ENCODE results near the gene ANKRD12. TPM values are rescaled to one million over a fixed set of nuclear protein-coding genes. Genes with fewer than 3 reads are reported as not detected.
"Not testable (repeated sequence)": the region's sequence is repeated elsewhere in the genome, so short reads cannot be mapped to it uniquely, and the experiment has no call there.

The ANKRD12 gene
- polyA plus RNA-seq, 1 experiment: 10.4 TPM

DNA sequence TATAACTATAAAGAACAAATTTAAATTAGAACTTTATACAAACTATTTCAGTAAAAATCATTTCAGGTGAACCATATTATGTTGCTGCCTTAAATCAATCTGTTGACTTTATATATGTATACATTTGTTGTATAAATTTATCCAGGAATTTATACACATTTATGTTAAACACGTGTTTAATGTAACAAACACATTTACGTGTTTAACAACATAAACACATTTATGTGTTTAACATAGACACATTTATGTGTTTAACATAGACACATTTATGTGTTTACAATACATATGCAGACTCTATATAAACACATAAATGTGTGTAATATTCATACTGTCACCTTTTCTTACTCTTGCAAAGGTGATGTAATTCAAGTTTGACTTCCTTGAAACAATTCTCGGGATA, 122.6 kb downstream of the ANKRD12 start:
- Histone ChIP-seq H3K27me3 (ENCODE audit: control insufficient read depth, insufficient read depth, low read length) (no peaks in the 10 kb centered on the region), H3K4me3 (ENCODE audit: low read depth, low read length) (no peak overlapping the region), H3K27ac (ENCODE audit: low read depth, low read length) (no peak overlapping the region), H3K9me3 (ENCODE audit: control insufficient read depth, insufficient read depth, low read length) (no peaks in the 10 kb centered on the region)
- ChIA-PET POLR2A (no interaction called here), CTCF (no interaction called here)
- DNase-seq (ENCODE audit: low read depth, low spot score): no peak
- TF ChIP-seq, protein P1, sequence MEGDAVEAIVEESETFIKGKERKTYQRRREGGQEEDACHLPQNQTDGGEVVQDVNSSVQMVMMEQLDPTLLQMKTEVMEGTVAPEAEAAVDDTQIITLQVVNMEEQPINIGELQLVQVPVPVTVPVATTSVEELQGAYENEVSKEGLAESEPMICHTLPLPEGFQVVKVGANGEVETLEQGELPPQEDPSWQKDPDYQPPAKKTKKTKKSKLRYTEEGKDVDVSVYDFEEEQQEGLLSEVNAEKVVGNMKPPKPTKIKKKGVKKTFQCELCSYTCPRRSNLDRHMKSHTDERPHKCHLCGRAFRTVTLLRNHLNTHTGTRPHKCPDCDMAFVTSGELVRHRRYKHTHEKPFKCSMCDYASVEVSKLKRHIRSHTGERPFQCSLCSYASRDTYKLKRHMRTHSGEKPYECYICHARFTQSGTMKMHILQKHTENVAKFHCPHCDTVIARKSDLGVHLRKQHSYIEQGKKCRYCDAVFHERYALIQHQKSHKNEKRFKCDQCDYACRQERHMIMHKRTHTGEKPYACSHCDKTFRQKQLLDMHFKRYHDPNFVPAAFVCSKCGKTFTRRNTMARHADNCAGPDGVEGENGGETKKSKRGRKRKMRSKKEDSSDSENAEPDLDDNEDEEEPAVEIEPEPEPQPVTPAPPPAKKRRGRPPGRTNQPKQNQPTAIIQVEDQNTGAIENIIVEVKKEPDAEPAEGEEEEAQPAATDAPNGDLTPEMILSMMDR (IDR thresholded peaks at IDR 0.05; ENCODE audit: low read depth, low read length): no peak

DNA sequence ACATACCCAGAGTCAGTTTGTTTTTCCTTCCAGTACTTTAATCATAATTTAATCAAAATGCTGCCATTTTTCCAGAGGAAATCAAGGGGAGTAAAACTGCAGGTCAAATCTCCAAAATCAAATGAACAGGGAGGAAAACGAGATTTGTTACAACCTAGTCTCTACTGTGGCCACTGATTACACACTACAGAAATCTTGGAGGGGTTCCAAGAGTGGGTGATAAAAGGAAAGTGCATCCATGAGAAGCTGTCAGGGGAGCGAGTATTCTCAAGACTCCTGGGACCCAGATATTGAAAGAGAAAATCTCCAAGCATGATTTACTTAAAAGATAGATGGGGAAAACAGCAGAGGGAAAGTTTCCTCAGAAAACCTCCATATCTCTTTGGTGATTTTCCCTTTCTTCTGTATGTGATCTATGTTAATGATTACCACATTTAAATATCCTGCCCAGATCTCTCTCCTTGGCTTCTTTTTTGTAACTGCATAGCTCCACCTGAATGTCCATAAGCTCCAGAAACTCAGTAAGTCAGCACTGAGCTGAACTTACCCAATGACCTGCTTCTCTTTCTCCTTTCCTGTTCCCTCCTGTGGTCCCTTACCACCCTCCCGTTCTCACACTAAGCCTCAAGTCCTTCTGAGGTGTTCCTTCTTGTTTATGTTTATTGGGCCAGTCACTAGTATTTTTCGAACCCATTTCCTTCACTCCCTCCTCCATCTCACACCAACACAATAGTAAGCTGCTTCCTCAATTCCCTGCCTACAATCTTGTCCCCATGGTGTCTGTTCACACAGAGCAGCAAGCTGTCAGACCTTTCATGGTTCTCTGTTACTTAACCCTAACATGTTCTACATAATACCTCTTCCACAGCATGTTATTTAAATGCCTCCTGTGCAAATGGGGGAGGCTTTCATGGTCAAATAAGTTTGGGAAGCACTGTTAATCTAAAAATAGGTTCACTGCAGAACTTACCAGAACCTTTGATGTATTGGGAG, 124.1 kb downstream of the ANKRD12 start:
- H3K4me3 ChIP-seq (ENCODE audit: low read depth, low read length): no peak overlapping the region
- H3K9me3 ChIP-seq (ENCODE audit: control insufficient read depth, insufficient read depth, low read length): peaks cover 5% of the 10 kb centered on the region; the same call in 1 of the 2 replicates
- no peak overlapping the region for H3K27ac ChIP-seq (ENCODE audit: low read depth, low read length)
- no peak for DNase-seq (ENCODE audit: low read depth, low spot score)
- ChIA-PET CTCF (no interaction called here), POLR2A (no interaction called here)
- H3K27me3 ChIP-seq (ENCODE audit: control insufficient read depth, insufficient read depth, low read length): no peaks in the 10 kb centered on the region
- TF ChIP-seq, protein P1 (IDR thresholded peaks at IDR 0.05; ENCODE audit: low read depth, low read length): no peak

DNA sequence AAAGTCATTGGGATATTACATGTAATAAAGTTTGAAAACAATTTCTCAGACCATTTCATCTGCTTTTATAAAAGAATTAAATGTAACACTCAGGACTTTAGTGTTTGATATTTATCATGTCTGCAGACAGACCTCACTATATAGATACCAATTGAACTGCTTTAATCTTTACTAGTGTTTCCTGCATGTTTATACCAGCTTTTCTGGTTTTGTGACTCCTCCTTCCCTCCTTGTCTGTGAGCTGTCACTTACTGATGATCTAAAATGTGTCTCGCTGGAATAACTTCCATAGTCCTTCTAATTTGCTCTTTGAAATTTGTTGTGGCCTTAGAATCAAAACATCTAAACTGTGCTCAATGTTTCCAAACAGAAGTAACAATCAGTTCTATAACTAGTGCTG, 126.7 kb downstream of the ANKRD12 start:
- DNase-seq (ENCODE audit: low read depth, low spot score): no peak
- Histone ChIP-seq H3K4me3 (ENCODE audit: low read depth, low read length) (no peak overlapping the region), H3K27me3 (ENCODE audit: control insufficient read depth, insufficient read depth, low read length) (no peaks in the 10 kb centered on the region), H3K9me3 (ENCODE audit: control insufficient read depth, insufficient read depth, low read length) (peaks cover 5% of the 10 kb centered on the region; the same call in 1 of the 2 replicates), H3K27ac (ENCODE audit: low read depth, low read length) (no peak overlapping the region)
- POLR2A ChIA-PET: no interaction called here
- CTCF ChIA-PET: no interaction called here
- TF ChIP-seq, protein P1 (IDR thresholded peaks at IDR 0.05; ENCODE audit: low read depth, low read length): no peak

DNA sequence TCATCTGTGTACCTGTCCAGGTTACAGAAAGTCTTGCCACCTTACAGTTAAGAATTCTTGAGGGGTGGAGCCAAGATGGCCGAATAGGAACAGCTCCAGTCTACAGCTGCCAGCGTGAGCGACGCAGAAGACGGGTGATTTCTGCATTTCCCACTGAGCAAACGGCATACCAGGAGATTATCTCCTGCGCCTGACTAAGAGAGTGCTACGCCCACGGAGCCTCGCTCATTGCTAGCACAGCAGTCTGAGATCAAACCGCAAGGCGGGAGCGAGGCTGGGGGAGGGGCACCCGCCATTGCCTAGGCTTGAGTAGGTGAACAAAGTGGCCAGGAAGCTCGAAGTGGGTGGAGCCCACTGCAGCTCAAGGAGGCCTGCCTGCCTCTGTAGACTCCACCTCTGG, 128.2 kb downstream of the ANKRD12 start:
- H3K4me3 ChIP-seq (ENCODE audit: low read depth, low read length); CTCF ChIA-PET; H3K9me3 ChIP-seq (ENCODE audit: control insufficient read depth, insufficient read depth, low read length); H3K27me3 ChIP-seq (ENCODE audit: control insufficient read depth, insufficient read depth, low read length); POLR2A ChIA-PET; H3K27ac ChIP-seq (ENCODE audit: low read depth, low read length); DNase-seq (ENCODE audit: low read depth, low spot score): not testable (repeated sequence)

DNA sequence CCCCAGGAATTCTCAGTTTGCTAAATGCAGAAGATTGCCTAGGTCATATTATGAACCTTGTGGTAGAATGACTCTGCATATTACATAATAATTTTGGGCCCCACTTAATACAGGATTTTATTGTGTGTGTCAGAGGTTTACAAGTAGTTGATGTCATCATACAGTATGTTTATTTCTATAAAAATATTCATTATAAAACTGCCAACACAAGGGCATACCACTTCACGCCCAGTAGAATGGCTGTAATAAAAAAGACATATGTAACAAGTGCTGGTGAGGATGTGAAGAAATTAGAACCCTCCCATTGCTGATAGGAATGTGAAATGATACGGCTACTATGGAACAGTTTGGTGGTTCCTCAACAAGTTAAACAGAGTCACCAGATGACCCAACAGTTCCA, 136.6 kb downstream of the ANKRD12 start:
- TF ChIP-seq, protein P1 (IDR thresholded peaks at IDR 0.05; ENCODE audit: low read depth, low read length): no peak
- CTCF ChIA-PET: no interaction called here
- H3K9me3 ChIP-seq (ENCODE audit: control insufficient read depth, insufficient read depth, low read length): no peaks in the 10 kb centered on the region
- no peak for DNase-seq (ENCODE audit: low read depth, low spot score)
- H3K27ac ChIP-seq (ENCODE audit: low read depth, low read length): no peak overlapping the region
- no peak overlapping the region for H3K4me3 ChIP-seq (ENCODE audit: low read depth, low read length)
- H3K27me3 ChIP-seq (ENCODE audit: control insufficient read depth, insufficient read depth, low read length): no peaks in the 10 kb centered on the region
- POLR2A ChIA-PET: no interaction called here
